Central memory CD8-positive, alpha-beta T cell (primary cell): Measurements from ENCODE around the gene PSKH1.
A peak's percentile ranks its signal among the peaks of the same experiment; 100 is the strongest.

ENCODE experiments used
- ATAC-seq: fragments of 150-1000 bp; cut with Tn5 transposase; replicated peaks from 2 replicates; pipeline ENCODE4 v1.10.0; 2022; ENCODE audit warnings: mild to moderate bottlenecking, moderate FRiP score, moderate number of reproducible peaks; ENCODE audit not compliant: poor library complexity, severe bottlenecking; ENCODE audit errors: extremely low read depth
- DNase-seq, 2 donors: peaks; one replicate each; pipeline ENCODE4 v3.0.0; 2021; ENCODE audit warnings: low spot score in 2 of 2
- H3K27ac Mint-ChIP-seq: one replicate; pipeline ENCODE4 v1.8.0; 2022; ENCODE audit warnings: low read depth, mild to moderate bottlenecking, moderate library complexity, mixed read lengths
- H3K27me3 Mint-ChIP-seq: one replicate; pipeline ENCODE4 v1.8.0; 2022; ENCODE audit warnings: mixed read lengths
- H3K36me3 Mint-ChIP-seq: one replicate; pipeline ENCODE4 v1.8.0; 2022; ENCODE audit warnings: mild to moderate bottlenecking, moderate library complexity, mixed read lengths; ENCODE audit not compliant: insufficient read depth
- H3K4me1 Mint-ChIP-seq: one replicate; pipeline ENCODE4 v1.8.0; 2022; ENCODE audit warnings: mixed read lengths
- H3K4me3 Mint-ChIP-seq: one replicate; pipeline ENCODE4 v1.8.0; 2022; ENCODE audit warnings: mild to moderate bottlenecking, moderate library complexity, mixed read lengths
- H3K9me3 Mint-ChIP-seq: one replicate; pipeline ENCODE4 v1.8.0; 2022; ENCODE audit warnings: mixed read lengths

Gene PSKH1

GRCh38 chr16:67953641-67954375 is 60.8 kb downstream of the PSKH1 start:
- Mint-ChIP-seq H3K4me3 (no peak overlapping the region), H3K27ac (no peak overlapping the region), H3K4me1 (no peaks in the 10 kb centered on the region), H3K27me3 (no peaks in the 10 kb centered on the region), H3K36me3 (peaks cover 6% of the 10 kb centered on the region), H3K9me3 (no peaks in the 10 kb centered on the region)
- DNase-seq, result no peak
- no peak for ATAC-seq

- H3K4me1 Mint-ChIP-seq, result no peaks in the 10 kb centered on the region
- H3K27ac Mint-ChIP-seq, result peak overlapping the region; percentile 32
- H3K27me3 Mint-ChIP-seq, result no peaks in the 10 kb centered on the region
- H3K4me3 Mint-ChIP-seq, result no peak overlapping the region
- H3K36me3 Mint-ChIP-seq, result peaks cover 3% of the 10 kb centered on the region
- DNase-seq (no peak), ATAC-seq (no peak)
- no peaks in the 10 kb centered on the region for H3K9me3 Mint-ChIP-seq
Observed at GRCh38 chr16:67954421-67955196, 61.6 kb downstream of the PSKH1 start.

- H3K9me3 Mint-ChIP-seq, result no peaks in the 10 kb centered on the region
- ATAC-seq (no peak), DNase-seq (no peak)
- H3K4me3 Mint-ChIP-seq, result no peak overlapping the region
- H3K4me1 Mint-ChIP-seq, result peaks cover under 1% of the 10 kb centered on the region
- peaks cover 3% of the 10 kb centered on the region for H3K36me3 Mint-ChIP-seq
- peak overlapping the region; percentile 29 for H3K27ac Mint-ChIP-seq
- no peaks in the 10 kb centered on the region for H3K27me3 Mint-ChIP-seq
Observed at GRCh38 chr16:67957622-67958021, 64.6 kb downstream of the PSKH1 start.

GRCh38 chr16:67959536-67960329 is 66.7 kb downstream of the PSKH1 start:
- no peak for DNase-seq
- H3K4me1 Mint-ChIP-seq, result peaks cover 5% of the 10 kb centered on the region
- no peak overlapping the region for H3K27ac Mint-ChIP-seq
- peaks cover 4% of the 10 kb centered on the region for H3K36me3 Mint-ChIP-seq
- ATAC-seq, result no peak
- H3K4me3 Mint-ChIP-seq, result no peak overlapping the region
- no peaks in the 10 kb centered on the region for H3K27me3 Mint-ChIP-seq
- no peaks in the 10 kb centered on the region for H3K9me3 Mint-ChIP-seq

- Mint-ChIP-seq H3K9me3 (no peaks in the 10 kb centered on the region), H3K4me3 (no peak overlapping the region), H3K4me1 (peaks cover 12% of the 10 kb centered on the region), H3K27ac (no peak overlapping the region), H3K27me3 (no peaks in the 10 kb centered on the region), H3K36me3 (peaks cover 3% of the 10 kb centered on the region)
- DNase-seq (no peak), ATAC-seq (no peak)
Observed at GRCh38 chr16:67961551-67961957, 68.5 kb downstream of the PSKH1 start.

GRCh38 chr16:67962135-67962534 is 69.1 kb downstream of the PSKH1 start:
- no peaks in the 10 kb centered on the region for H3K27me3 Mint-ChIP-seq
- H3K36me3 Mint-ChIP-seq, result peaks cover 3% of the 10 kb centered on the region
- H3K27ac Mint-ChIP-seq, result no peak overlapping the region
- no peak for ATAC-seq
- no peak for DNase-seq
- peaks cover 18% of the 10 kb centered on the region for H3K4me1 Mint-ChIP-seq
- H3K9me3 Mint-ChIP-seq, result no peaks in the 10 kb centered on the region
- H3K4me3 Mint-ChIP-seq, result no peak overlapping the region

- Mint-ChIP-seq H3K9me3 (no peaks in the 10 kb centered on the region), H3K4me1 (peaks cover 27% of the 10 kb centered on the region), H3K36me3 (peaks cover 6% of the 10 kb centered on the region), H3K4me3 (no peak overlapping the region), H3K27me3 (no peaks in the 10 kb centered on the region), H3K27ac (no peak overlapping the region)
- DNase-seq, result no peak
- ATAC-seq, result no peak
Observed at GRCh38 chr16:67963292-67963661, 70.2 kb downstream of the PSKH1 start.

- Mint-ChIP-seq H3K27ac (no peak overlapping the region), H3K9me3 (no peaks in the 10 kb centered on the region), H3K4me1 (peaks cover 27% of the 10 kb centered on the region), H3K4me3 (no peak overlapping the region), H3K27me3 (no peaks in the 10 kb centered on the region), H3K36me3 (peaks cover 6% of the 10 kb centered on the region)
- DNase-seq (no peak), ATAC-seq (no peak)
Observed at GRCh38 chr16:67963662-67964321, 70.7 kb downstream of the PSKH1 start.

- Mint-ChIP-seq H3K27me3 (no peaks in the 10 kb centered on the region), H3K4me3 (no peak overlapping the region), H3K36me3 (peaks cover 7% of the 10 kb centered on the region), H3K4me1 (peaks cover 35% of the 10 kb centered on the region), H3K9me3 (no peaks in the 10 kb centered on the region), H3K27ac (no peak overlapping the region)
- DNase-seq (no peak), ATAC-seq (no peak)
Observed at GRCh38 chr16:67964477-67965131, 71.5 kb downstream of the PSKH1 start.

GRCh38 chr16:67965668-67966548 is 72.9 kb downstream of the PSKH1 start:
- Mint-ChIP-seq H3K4me3 (no peak overlapping the region), H3K4me1 (peaks cover 39% of the 10 kb centered on the region), H3K36me3 (peaks cover 9% of the 10 kb centered on the region), H3K27ac (no peak overlapping the region), H3K9me3 (no peaks in the 10 kb centered on the region), H3K27me3 (no peaks in the 10 kb centered on the region)
- DNase-seq (no peak), ATAC-seq (no peak)

- Mint-ChIP-seq H3K4me3 (peak overlapping the region; percentile 85), H3K36me3 (peaks cover 9% of the 10 kb centered on the region), H3K9me3 (no peaks in the 10 kb centered on the region), H3K4me1 (peaks cover 39% of the 10 kb centered on the region), H3K27me3 (no peaks in the 10 kb centered on the region), H3K27ac (peak overlapping the region; percentile 77)
- no peak for ATAC-seq
- no peak for DNase-seq
Observed at GRCh38 chr16:67966549-67967182, 73.6 kb downstream of the PSKH1 start.
